ENCODE results near the gene TOGARAM1.
"Not testable (repeated sequence)": the region's sequence is repeated elsewhere in the genome, so short reads cannot be mapped to it uniquely, and the experiment has no call there.

Gene TOGARAM1

DNA sequence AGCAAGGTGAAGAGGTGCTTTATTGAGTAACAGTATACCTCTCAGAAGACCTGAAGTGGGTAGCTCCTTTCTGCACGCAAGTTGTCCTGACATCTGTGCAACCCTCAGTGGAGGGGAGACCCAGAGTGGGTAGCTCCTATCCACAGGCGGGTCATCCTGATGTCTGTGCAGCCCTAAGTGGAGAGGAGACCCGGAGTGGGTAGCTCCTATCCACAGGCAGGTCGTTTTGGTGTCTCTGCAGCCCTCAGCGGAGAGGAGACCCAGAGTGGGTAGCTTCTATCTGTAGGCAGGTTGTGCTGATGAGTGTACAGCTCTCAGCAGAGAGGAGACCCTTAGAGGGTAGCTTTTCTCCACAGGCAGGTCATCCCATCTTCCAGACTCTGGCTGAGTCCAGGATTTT lies 76.9 kb downstream of the TOGARAM1 start:
- no peak for DNase-seq (ENCODE audit: low read depth in 2 of 2)

DNA sequence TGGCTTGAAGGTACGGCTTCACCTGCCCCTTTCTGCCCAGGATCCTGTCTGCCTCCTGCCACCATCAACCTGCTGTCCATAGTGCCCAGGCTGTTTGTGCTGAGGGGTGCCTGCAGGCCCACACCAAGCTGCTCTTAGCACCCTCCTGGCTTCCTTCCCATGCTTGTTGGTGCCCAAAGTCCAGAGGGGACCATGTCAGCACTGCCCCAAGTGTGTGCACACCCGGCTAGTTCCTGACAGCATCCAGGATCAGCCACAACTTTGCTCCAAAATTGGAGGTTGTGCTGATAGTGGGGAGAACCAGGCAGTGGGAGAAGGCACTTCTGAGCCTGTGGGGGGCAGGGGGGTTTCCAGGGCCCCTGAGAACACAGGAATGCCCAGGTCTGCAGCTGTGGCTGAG lies 77.4 kb downstream of the TOGARAM1 start:
- DNase-seq (ENCODE audit: low read depth in 2 of 2) = no peak

DNA sequence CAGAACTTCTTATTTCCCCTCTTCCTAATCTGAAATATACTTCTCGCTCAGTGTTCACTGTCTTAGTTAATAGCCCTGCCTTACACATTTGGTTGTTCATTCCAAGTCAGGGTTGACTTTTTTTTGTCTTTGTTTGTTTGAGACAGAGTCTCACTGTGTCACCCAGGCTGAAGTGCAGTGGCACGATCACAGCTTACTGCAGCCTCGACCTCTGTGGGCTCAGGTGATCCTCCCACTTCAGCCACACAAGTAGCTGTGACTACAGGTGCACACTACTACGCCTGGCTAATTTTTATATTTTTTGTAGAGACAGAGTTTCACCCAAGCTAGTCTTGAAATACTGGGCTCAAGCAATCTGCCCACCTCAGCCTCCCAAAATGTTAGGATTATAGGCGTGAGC lies 79.7 kb downstream of the TOGARAM1 start:
- DNase-seq (ENCODE audit: low read depth in 2 of 2) = no peak

DNA sequence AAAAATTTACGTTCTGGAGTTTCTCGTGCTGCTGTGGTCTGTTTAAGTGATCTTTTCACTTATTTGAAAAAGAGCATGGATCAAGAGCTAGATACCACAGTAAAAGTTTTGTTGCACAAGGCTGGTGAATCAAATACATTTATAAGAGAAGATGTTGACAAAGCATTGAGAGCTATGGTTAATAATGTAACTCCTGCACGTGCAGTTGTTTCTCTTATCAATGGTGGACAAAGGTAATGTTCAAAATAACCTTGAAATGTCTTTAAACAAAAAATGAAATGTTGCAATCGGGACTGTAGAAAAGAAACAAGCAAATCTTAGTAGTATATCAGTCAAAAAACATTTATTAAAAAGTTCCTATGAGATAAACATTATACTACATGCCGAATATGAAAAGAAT lies 82.6 kb downstream of the TOGARAM1 start:
- DNase-seq (ENCODE audit: low read depth in 2 of 2) = no peak

DNA sequence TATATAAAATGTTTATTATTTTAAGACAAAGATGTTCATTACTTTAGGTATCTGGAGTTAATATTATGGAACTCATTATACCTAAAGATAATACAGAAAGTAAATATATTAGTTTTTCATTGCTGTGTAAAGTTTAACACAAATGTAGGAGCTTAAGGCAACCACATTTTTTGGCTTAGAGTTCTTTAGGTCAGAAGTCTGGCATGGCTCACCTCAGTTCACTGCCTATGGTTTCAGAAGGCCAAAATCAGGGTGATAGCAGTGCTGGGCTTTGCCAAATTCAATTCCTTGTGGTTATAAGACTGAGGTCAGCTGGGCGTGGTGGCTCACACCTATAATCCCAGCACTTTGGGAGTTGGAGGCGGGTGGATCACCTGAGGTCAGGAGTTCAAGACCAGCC lies 86.4 kb downstream of the TOGARAM1 start:
- no peak for DNase-seq (ENCODE audit: low read depth in 2 of 2)

DNA sequence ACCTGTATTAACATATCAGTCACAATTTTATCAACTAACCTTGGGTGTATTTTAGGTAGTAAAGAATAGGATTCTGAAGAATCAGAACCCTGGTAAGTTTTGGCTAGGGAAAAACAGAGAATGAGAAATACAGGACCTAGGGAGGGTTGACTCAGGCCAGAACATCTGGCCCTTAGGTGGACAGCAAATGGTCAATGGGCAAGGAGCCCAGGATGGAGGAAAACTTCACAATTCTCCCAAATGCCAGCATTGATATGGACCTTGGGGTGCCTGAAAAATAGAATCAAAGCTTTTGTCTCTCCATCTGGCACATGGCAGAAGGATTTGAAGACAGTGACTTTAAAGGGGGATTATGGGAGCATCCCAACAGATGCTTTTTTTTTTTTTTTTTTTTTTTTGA lies 89.2 kb downstream of the TOGARAM1 start:
- DNase-seq (ENCODE audit: low read depth in 2 of 2) = no peak

DNA sequence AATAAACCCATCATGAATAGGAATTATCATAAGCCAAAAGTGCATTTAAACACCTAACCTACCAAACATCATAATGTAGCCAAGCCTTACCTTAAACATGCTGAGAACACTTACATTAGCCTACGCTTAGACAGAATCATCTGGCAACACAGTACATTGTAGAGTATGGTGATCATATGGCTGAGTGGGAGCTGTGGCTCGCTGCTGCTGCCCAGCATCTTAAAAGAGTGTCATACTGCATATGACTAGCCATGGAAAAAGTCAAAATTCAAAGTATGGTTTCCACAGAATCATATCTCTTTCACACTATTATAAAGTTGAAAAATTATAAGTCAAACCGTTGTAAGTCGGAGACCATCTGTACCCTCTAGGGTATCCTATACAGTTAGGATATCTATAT lies 89.9 kb downstream of the TOGARAM1 start:
- DNase-seq (ENCODE audit: low read depth in 2 of 2) = no peak

DNA sequence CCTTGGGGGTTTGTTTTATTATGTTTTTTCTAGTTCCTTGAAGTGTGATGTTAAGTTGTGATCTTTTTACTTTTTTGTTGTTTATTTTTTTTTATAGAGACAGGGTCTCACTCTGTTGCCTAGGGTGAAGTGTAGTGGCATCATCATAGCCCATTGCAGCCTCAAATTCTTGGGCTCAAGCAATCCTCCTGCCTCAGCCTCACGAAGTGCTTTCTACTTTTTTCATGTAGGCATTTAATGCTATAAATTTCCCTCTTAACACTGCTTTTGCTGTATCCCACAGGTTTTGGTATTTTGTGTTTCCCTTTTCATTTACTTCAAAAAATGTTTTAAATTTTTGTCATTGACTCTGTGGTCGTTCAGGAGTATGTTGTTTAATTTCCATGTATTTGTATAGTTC lies 95.4 kb downstream of the TOGARAM1 start:
- no peak for DNase-seq (ENCODE audit: low read depth in 2 of 2)

DNA sequence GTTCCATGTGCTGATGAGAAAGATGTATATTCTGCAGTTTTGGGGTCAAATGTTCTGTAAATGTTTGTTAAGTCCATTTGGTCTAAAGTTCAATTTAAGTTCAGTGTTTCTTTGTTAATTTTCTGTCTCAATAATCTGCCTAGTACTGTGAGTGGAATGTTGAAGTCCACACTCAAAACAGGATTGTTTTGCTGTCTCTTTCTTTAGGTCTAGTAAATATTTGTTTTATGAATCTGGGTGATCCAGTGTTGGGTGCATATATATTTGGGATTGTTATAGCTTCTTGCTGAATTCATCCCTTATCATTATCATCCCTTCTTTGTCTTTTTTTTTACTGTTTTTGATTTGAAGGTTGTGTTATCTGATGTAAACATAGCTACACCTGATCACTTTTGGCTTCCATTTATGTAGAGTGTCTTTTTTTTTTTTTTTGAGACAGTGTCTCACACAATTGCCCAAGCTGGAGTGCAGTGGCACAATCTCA lies 95.9 kb downstream of the TOGARAM1 start:
- no peak for DNase-seq (ENCODE audit: low read depth in 2 of 2)

DNA sequence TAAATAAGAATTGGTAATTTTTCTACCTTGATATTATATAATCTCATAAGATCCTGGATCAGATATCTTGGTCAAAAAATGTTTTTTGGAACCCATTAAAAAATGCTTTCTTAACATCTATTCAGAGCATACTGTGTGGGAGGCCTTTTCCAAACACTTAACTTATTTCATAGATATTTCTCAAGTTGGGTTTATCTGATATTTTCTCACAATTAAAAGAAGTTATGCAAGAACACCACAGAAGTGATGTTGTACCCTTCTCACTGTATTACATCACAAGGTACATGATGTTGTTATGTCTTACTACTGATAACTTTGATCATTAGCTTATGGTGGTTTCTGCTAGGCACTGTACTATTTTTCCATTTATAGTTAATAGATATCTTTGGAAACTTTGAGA lies 98.6 kb downstream of the TOGARAM1 start:
- DNase-seq (ENCODE audit: low read depth in 2 of 2) = no peak

DNA sequence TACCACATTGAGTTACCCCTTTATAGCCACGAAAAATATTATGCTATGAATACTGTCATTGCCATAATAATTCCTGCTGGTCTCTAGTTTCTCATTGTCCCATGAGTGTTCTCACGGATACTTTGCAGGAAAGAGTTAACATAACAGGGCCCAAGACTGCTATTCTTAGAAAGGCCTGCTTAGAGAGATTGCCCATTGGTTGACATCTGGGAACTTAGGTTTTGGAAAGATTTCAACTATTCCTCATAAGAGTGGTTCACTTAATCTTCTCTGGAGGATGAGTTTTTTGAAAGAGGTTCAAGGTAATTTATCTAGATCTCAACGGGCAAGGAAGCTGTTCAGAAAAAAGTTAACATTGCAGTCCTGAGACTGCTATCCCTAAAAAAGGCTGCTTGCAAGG lies 103.5 kb downstream of the TOGARAM1 start:
- DNase-seq (ENCODE audit: low read depth in 2 of 2) = no peak

DNA sequence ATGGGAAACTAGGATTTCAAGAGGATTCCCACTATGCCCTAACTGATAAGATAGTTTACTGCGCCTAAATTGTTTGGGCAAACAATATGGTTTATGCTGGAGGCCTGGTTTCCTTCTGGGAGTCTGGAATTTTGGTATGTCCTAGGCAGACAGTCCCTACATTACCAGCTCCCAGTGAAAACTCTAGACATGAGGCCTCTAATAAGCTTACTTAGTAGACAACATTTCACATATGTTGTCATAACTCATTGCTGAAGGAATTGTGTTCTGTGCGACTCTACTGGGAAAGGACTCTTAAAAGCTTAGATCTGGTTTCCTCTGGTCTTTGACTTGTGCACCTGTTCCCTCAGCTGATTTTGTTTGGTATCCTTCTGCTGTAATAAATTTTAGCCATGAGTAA lies 104.0 kb downstream of the TOGARAM1 start:
- no peak for DNase-seq (ENCODE audit: low read depth in 2 of 2)

DNA sequence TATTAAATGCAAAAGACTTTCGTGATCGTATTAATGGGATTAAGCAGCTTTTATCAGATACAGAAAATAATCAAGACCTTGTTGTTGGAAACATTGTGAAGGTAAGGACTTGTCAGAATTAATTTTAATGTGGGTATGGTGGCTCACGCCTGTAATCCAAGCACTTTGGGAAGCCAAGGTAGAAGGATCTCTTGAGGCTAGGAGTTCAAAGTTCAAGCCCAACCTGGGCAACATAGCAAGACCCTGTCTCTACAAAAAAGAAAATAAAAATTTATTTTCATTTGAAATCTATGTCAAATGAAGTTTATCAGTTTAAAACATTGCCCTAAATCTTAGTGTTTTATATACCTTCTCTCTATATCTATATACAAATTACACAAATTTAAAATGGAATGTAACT lies 104.7 kb downstream of the TOGARAM1 start:
- DNase-seq (ENCODE audit: low read depth in 2 of 2) = no peak

DNA sequence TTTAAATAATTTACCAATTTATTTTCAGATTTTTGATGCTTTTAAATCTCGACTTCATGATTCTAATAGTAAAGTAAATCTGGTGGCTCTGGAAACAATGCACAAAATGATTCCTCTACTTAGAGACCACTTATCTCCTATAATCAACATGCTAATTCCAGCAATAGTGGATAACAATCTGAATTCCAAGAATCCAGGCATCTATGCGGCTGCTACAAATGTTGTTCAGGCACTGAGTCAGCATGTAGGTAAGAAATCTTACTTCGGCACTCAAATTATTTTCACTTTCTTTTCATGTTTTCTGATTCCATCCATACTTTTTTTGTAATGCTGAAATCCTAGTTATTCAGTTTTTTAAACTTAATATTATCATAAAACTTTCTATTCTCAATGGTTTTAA lies 106.4 kb downstream of the TOGARAM1 start:
- no peak for DNase-seq (ENCODE audit: low read depth in 2 of 2)

DNA sequence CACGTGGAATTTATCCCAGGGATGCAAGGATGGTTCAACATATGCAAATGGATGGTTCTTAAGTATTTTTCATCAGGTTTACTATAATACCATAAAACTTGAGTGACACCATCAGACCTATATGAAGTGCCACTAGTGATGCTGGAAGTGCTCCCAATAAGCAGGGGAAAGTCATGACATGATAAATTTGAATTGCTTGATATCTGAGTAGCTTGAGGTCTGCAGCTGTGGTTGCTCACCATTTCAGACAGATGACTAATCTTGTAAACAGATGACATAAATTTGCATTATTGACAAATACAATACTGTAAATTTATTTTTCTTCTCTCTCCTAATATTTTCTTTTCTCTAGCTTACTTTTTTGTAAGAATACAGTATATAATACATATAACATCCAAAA lies 108.2 kb downstream of the TOGARAM1 start:
- DNase-seq (ENCODE audit: low read depth in 2 of 2) = no peak

DNA sequence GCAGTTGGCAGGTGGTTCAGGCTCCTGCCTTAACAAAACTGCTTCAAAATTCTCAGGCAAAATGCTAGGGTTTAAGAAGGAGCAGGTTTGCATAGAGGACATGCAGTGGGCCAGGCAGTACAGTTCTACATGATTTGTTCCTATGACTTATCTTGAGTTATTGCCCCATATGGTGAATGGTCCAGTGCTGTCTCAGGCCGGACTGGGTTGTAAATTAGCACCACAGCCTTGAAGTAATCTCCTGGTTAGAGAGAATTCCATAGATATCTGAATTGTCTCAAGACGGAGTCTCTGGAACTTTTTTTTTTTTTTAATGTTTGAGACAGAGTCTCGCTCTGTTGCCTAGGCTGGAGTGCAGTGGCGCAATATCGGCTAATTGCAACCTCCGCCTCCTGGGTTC lies 110.1 kb downstream of the TOGARAM1 start:
- DNase-seq (ENCODE audit: low read depth in 2 of 2) = no peak

DNA sequence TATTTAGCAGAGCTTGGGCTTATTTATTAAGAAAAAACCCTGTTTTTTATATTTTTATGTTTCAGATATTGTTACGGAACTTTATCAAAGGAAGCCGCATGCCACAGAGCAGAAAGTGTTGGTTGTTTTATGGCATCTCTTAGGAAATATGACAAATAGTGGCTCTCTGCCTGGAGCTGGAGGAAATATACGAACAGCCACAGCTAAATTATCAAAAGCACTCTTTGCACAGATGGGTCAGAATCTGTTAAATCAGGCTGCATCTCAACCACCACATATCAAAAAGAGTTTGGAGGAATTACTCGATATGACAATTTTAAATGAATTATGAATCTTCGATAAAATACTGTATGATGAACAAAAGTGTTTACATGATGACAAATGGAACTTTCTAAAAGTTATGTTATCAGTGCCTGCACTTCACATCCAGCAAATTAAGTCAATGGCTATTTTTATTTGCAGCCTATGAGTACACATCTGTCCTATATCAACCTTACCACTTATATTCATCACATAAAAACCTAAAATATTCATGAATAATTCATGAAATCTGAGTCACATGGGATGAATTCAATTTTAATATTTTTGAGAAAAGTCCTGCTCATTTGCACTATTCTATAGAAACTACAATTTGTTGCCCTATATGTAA lies 111.4 kb downstream of the TOGARAM1 start:
- no peak for DNase-seq (ENCODE audit: low read depth in 2 of 2)

DNA sequence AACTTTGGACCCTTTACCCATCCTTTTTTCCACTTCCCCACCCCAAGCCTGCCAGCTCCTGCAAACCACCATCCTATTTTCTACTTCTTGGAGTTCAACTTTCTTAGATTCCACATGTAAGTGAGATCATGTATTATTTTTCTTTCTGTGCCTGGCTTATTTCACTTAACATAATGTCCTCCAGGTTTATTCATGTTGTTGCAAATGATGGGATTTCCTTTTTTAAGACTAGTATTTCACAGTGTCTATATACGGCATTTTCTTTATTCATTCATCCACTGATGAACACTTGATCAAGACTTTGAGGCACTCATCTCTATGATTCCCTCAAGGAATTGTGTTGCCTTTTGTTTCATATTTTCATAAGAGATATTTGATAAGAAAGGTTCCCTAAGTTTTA lies 116.3 kb downstream of the TOGARAM1 start:
- no peak for DNase-seq (ENCODE audit: low read depth in 2 of 2)

DNA sequence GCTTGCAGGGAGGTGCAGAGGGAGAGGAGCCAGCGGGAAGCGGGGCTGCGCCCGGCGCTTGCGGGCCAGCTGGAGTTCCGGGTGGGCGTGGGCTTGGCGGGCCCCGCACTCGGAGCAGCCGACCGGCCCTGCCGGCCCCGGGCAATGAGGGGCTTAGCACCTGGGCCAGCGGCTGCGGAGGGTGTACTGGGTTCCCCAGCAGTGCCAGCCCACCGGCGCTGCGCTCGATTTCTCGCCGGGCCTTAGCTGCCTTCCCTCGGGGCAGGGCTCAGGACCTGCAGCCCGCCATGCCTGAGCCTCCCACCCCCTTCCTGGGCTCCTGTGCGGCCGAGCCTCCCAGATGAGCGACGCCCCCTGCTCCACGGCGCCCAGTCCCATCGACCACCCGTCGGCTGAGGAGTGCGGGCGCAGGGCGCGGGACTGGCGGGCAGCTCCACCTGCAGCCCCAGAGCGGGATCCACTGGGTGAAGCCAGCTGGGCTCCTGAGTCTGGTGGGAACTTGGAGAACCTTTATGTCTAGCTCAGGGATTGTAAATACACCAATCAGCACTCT lies 118.5 kb downstream of the TOGARAM1 start:
- not testable (repeated sequence) for DNase-seq (ENCODE audit: low read depth in 2 of 2)

DNA sequence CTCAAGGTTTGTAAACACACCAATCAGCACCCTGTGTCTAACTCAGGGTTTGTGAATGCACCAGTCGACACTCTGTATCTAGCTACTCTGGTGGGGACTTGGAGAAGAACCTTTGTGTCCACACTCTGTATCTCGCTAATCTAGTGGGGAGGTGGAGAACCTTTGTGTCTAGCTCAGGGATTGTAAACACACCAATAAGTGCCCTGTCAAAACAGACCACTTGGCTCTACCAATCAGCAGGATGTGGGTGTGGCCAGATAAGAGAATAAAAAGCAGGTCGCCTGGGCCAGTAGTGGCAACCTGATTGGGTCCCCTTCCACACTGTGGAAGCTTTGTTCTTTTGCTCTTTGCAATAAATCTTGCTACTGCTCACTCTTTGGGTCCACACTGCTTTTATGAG lies 119.1 kb downstream of the TOGARAM1 start:
- DNase-seq (ENCODE audit: low read depth in 2 of 2) = not testable (repeated sequence)

DNA sequence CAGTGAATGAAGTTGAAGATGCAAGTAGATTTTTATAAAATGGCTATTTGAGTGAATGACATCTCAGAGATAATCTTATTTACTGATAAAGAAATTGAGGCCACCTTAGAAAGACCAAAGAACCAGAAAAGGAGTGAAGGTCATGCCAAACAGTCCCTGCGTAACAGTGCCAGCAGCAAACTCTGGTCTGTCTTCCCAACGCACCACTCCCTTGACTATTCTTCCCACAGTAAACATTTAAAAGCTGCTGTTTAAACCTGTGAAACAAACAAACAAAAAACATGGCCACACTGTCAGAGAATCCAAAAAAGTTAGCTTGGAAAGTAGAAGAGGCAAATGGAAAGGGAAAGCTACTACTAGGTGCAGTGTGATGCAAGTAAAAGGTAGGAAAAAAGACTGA lies 120.4 kb downstream of the TOGARAM1 start:
- no peak for DNase-seq (ENCODE audit: low read depth in 2 of 2)

DNA sequence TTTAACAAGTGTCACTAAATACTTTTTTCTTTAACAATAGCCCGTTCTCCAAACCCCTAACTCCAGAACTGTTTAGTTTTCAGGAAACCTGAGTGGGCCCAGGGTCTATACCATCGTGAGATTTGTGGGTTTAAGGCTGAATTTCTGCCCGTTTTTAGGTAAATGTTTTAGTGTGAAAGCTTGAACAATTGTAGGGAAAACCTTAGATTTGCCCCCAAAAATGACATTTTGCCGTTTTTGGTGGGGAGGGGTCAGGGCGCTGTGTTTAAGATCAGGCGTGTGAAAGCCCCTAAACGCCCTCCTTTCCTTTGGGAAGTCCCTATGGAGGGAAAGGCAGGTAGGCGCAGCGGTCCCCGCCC lies 121.6 kb downstream of the TOGARAM1 start:
- no peak for DNase-seq (ENCODE audit: low read depth in 2 of 2)

DNA sequence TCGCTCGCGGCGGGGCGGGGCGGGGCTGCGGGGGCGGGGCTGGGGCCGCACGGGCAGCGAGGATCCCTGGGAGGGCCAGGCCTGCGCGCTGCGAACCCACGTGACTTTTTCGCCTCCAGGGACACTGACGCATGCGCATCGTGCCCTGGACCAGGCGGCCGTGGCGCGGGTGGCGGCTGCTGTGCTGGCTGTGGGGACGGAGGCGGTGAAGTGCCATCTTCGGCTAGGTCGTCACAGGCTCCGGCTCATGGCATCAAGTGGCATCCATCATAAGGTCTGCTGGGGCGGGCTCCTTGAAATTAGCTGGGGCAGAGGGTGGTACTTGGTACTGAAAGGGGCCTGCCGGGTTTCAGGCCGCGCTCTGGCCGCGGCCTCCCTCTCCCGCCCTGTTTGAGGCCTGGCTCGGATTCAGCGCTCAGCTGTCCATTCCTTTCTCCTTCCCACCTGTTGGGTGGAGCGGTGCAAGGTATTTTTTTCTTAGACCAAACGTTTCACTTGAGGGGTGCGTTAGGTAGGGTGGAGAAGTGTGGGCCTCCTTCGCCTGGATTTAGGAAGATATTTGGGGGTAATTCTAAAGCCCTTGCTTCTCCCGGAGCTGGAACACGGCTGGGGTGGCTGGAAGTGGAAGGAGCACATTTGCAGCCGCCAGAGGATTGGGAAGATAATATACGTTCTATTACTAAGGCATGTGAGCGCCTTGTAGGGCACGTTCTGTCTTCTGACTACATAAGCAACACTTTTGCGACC lies 122.2 kb downstream of the TOGARAM1 start, which contains the start of gene PRPF39:
Gene PRPF39 (plus strand): TSS at position 141 of the 747 bp plus-strand sequence. CDS start 11,124 bp downstream, outside the sequence.
- DNase-seq (ENCODE audit: low read depth in 2 of 2) = peak; percentile 89 to 90
